Stomach (tissue), 4 donors: ENCODE results near the gene PRKD1.

Source experiments
- CTCF ChIP-seq, 7 experiments: fragments of 450-650 bp in 4 of 7; fragments of 200-600 bp in 3 of 7; sonication (generic) in 3 of 7; IDR thresholded peaks; one replicate each; pipeline ENCODE4 v1.5.1; 2016 to 2019; ENCODE audit warnings: antibody characterized with exemption in 7 of 7, control low read depth in 2 of 7, mild to moderate bottlenecking in 1 of 7
- EP300 ChIP-seq: sonication (generic); formaldehyde crosslinking; IDR thresholded peaks from one replicate; pipeline ENCODE4 v1.6.1; 2017; ENCODE audit warnings: antibody characterized with exemption
- POLR2A ChIP-seq, 4 donors: fragments of 450-650 bp; IDR thresholded peaks; one replicate each; pipeline ENCODE4 v1.6.1; 2016; ENCODE audit warnings: antibody characterized with exemption in 4 of 4, control low read depth in 2 of 4, mild to moderate bottlenecking in 1 of 4, moderate library complexity in 1 of 4
- POLR2AphosphoS5 ChIP-seq, 3 donors: sonication (generic); formaldehyde crosslinking; IDR thresholded peaks; one replicate each; pipeline ENCODE4 v1.6.1; 2016; ENCODE audit warnings: antibody characterized with exemption in 3 of 3

GRCh38 chr14:29648045-29648444 lies 279.6 kb downstream of the PRKD1 start:
- TF ChIP-seq POLR2AphosphoS5 (IDR thresholded peaks at IDR 0.05) = no peak
- no peak for TF ChIP-seq CTCF (IDR thresholded peaks at IDR 0.05)
- no peak for TF ChIP-seq POLR2A (IDR thresholded peaks at IDR 0.05)
- TF ChIP-seq EP300 = no peak
